ENCODE measurements around the gene HNRNPA1L2. TPM values are rescaled to one million over a fixed set of nuclear protein-coding genes. Genes with fewer than 3 reads are reported as not detected.

The HNRNPA1L2 gene
- total and polyA plus RNA-seq, 9 of the 15 experiments (the other 6 are each of a cell fraction or from before 2014, with no cell fraction given) = 3.7 to 10.8 (median 6.8) TPM

GRCh38 chr13:52617070-52618060 lies 24.9 kb upstream of the HNRNPA1L2 start (continued):
- TF ChIP-seq TCF15 (CRISPR knock-in tag; IDR thresholded peaks at IDR 0.05) (no peak), NR0B1 (IDR thresholded peaks at IDR 0.05; ENCODE audit: partially characterized antibody) (no peak), CBFA2T3 (IDR thresholded peaks at IDR 0.05) (no peak), ESRRB (CRISPR knock-in tag; IDR thresholded peaks at IDR 0.05; ENCODE audit: borderline replicate concordance) (no peak), ATF6 (CRISPR knock-in tag; IDR thresholded peaks at IDR 0.05) (no peak), E2F6 (IDR thresholded peaks at IDR 0.05; ENCODE audit: borderline replicate concordance in 1 of 2, extremely low read depth in 1 of 2, insufficient read depth in 1 of 2, insufficient read length in 1 of 2, low read depth in 1 of 2, low read length in 1 of 2, poor library complexity in 1 of 2, severe bottlenecking in 1 of 2) (peak in 1 of 2 experiments; percentile 26), KDM4B (IDR thresholded peaks at IDR 0.05; ENCODE audit: borderline replicate concordance in 2 of 2, low read depth in 1 of 2) (peak in 1 of 2 experiments; percentile 93; a peak in 2 of 4 replicates), TFAP4 (CRISPR knock-in tag; IDR thresholded peaks at IDR 0.05; ENCODE audit: borderline replicate concordance) (peak; percentile 45; the same call in 1 of the 2 replicates), HDGF (IDR thresholded peaks at IDR 0.05) (no peak), KAT7 (CRISPR knock-in tag; IDR thresholded peaks at IDR 0.05; ENCODE audit: borderline replicate concordance) (no peak), SMAD3 (CRISPR knock-in tag; conservative IDR thresholded peaks at IDR 0.05) (no peak), ZNF41 (CRISPR knock-in tag; conservative IDR thresholded peaks at IDR 0.05) (no peak), NR2C1 (IDR thresholded peaks at IDR 0.05) (no peak), NR2C1 (tag; IDR thresholded peaks at IDR 0.05) (peak; percentile 50; the same call in 1 of the 2 replicates), NFE2L1 (tag; IDR thresholded peaks at IDR 0.05; ENCODE audit: borderline replicate concordance, low read depth) (no peak), NEUROD1 (IDR thresholded peaks at IDR 0.05; ENCODE audit: borderline replicate concordance, low read depth, low read length, partially characterized antibody) (peak; percentile 22), TBL1XR1 (IDR thresholded peaks at IDR 0.05; ENCODE audit: low read length in 2 of 2) (0 out of 4 replicates have a peak, but pooled peaks of 1 of the 2 experiments have one; percentile 21), RB1 (IDR thresholded peaks at IDR 0.05; ENCODE audit: low read depth) (peak; percentile 35), HDAC1 (IDR thresholded peaks at IDR 0.05) (0 out of 4 replicates have a peak, but pooled peaks of 1 of the 2 experiments have one; percentile 11), ZFX (CRISPR knock-in tag; IDR thresholded peaks at IDR 0.05) (peak; percentile 66), ZSCAN29 (IDR thresholded peaks at IDR 0.05) (no peak)
